ENCODE results near the gene PRELID3B.

PRELID3B gene

DNA sequence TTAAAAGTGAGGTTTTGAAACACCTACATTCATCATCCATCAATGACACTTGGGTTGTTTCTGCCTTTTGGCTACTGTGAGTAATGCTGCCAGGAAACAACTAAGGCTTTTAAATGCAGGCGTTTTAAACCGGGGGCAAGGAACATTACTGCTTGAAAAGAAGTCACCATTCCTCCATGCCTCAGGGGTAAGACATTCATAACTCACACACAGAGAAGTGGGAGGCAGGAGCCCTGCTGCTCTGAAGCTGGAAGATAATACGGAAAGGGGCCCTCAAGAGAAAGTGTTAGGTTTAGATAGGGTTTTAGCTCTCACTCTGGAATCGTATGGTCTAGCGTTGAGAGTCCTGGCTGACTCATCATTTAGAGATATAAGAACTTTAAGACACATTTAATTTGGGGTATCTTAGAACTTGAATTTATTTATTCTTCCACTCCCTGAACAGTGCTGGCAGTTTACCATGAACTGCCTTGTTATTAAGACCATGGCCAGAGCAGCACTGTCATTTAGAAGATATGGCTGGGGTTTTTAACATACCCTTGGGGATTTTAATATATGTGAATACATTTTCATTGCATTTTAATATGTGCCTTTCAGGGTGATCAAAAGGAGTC lies 21.5 kb downstream of the PRELID3B start:
- TF ChIP-seq, protein P1, sequence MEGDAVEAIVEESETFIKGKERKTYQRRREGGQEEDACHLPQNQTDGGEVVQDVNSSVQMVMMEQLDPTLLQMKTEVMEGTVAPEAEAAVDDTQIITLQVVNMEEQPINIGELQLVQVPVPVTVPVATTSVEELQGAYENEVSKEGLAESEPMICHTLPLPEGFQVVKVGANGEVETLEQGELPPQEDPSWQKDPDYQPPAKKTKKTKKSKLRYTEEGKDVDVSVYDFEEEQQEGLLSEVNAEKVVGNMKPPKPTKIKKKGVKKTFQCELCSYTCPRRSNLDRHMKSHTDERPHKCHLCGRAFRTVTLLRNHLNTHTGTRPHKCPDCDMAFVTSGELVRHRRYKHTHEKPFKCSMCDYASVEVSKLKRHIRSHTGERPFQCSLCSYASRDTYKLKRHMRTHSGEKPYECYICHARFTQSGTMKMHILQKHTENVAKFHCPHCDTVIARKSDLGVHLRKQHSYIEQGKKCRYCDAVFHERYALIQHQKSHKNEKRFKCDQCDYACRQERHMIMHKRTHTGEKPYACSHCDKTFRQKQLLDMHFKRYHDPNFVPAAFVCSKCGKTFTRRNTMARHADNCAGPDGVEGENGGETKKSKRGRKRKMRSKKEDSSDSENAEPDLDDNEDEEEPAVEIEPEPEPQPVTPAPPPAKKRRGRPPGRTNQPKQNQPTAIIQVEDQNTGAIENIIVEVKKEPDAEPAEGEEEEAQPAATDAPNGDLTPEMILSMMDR (IDR thresholded peaks at IDR 0.05; ENCODE audit: control extremely low read depth, extremely low read depth, low read depth, missing control alignments), result no peak
- ChIA-PET POLR2A (interaction anchor here (0.6 kb wide), 1 partner anchor 13 kb away, joined by 3 read pairs; no protein-coding TSS in a partner anchor), CTCF (interaction anchor here (1.0 to 2.3 kb wide), 2 partner anchors 8 to 13 kb away, joined by 3 to 5 read pairs; no protein-coding TSS in a partner anchor)
- no peak for DNase-seq (ENCODE audit: extremely low spot score)

DNA sequence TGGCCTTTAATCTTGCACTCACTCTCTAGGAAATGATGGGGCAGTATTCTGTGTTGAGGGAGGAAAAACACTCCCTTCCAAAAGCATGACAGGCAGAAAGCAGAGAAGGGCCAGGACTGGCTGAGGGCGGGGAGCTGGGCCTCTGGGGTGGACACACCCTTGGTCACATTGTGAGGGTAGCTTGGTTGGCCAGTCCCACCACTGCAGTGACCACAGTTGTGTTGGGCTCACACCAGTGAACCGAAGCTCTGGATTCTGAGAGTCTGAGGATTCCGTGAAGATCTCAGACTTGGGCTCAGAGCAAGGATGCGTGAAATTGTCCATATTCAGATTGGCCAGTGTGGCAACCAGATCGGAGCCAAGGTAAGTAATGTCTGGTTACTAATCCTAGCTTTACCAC lies 23.4 kb downstream of the PRELID3B start, which contains the start of gene TUBB1:
Gene TUBB1, plus strand, starts transcription at position 213 of the 400 bp plus-strand sequence. Its CDS starts 94 bp downstream, at position 307.
- TF ChIP-seq, protein P1 (IDR thresholded peaks at IDR 0.05; ENCODE audit: control extremely low read depth, extremely low read depth, low read depth, missing control alignments), result no peak
- no peak for DNase-seq (ENCODE audit: extremely low spot score)
- POLR2A ChIA-PET, result no interaction called here
- CTCF ChIA-PET, result interaction anchor here (1.6 to 3.5 kb wide), 3 partner anchors 8 to 13 kb away, joined by 4 to 10 read pairs (median 9); partner anchors contain the start of gene ATP5F1E

DNA sequence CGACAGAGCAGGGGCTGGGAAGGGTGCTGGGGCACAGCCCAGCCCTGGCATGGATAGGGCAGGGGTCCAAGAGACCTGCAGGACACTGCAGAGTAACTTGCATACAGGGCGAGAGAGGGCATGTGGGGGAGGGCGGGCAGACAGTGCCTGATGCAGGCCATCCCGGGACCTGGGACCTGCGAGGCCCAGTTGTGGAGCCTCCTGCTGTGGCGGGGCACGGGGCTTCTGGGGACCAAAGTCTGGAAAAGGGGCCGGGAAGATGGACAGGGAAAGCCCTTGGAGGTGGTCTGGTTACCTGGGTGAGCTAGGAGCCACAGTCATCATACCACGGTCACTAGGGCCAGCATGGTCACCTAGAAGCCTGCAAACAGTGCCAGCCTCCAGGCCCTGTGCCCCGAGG lies 23.8 kb downstream of the PRELID3B start:
- ChIA-PET CTCF (interaction anchor here (1.6 to 3.5 kb wide), 3 partner anchors 9 to 13 kb away, joined by 4 to 10 read pairs (median 9); partner anchors contain the start of gene ATP5F1E), POLR2A (no interaction called here)
- TF ChIP-seq, protein P1 (IDR thresholded peaks at IDR 0.05; ENCODE audit: control extremely low read depth, extremely low read depth, low read depth, missing control alignments), result no peak
- DNase-seq (ENCODE audit: extremely low spot score), result no peak

DNA sequence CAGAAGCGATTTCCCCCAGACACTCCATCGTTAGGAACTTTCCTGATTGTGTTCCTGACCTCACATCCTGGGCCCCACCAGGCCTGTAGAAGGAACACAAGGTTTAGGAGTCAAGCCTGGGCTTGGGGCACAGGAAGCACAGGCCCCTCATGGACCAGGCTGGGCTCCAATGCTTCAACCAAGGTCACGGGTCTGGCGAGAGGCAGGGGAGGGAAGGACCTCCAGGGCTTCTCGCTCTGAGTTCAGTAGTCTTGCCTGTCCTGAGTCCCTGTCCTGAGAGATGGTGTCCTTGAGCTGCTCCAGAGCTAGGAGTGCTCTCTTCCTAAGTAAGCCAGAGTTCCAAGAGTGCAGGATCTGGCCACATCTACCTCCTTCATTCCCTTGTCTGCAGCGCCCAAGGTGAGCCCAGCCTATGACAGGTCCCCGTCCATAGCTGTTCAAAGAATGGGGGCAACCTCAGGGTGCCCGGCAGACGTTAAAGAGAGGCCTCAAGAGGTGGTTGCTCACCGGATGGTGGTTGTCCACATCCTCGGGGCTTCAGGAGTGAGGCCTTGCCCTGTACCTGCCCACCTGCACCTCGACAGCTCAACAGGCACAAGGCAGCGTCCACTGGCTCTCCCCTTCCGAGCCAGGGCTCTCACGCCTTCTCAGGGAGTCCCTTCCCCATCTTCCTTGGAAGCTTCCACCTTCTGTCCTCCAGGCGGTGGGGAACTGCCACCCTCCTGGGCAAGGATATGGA lies 24.9 kb downstream of the PRELID3B start:
- DNase-seq (ENCODE audit: extremely low spot score), result no peak
- CTCF ChIA-PET, result interaction anchor here (1.3 to 3.5 kb wide), 3 partner anchors 9 to 16 kb away, joined by 4 to 10 read pairs (median 9); partner anchors contain the start of gene ATP5F1E
- POLR2A ChIA-PET, result interaction anchor here (1.0 to 1.9 kb wide), 3 partner anchors 10 to 128 kb away, joined by 3 to 8 read pairs (median 4); partner anchors contain the start of gene ATP5F1E
- TF ChIP-seq, protein P1 (IDR thresholded peaks at IDR 0.05; ENCODE audit: control extremely low read depth, extremely low read depth, low read depth, missing control alignments), result no peak

DNA sequence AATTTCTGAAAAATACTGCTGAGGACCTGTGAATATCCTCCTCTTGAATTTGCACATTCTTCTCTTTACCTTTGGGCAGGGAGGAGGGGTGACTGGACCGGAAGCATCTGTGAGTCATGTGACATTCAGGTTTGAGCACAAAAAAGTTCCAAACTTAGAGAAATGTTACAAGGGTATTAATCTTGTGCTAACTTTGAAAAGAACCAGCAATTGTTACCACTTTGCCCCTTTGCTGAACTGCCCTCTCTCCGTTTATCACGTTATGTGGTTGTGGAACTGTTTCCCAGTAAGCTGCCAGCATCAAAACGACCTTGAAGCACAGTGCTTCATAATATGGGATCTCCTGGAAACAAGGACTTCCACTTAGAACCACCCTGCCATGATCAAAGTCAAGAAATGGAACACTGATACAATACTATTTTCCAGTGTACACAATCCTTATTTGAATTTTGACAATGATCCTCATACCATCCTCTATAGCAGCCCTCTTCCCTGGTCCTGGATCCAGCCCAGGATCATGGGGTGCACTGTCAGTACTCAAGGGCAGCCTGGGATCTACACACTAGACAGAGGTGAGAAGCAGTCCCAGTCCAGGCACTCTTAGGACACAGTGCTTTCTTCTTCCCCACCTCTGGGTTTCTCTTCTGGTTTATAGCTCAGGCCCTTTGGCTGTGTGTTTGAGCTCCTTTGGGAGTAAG lies 25.6 kb downstream of the PRELID3B start:
- TF ChIP-seq, protein P1 (IDR thresholded peaks at IDR 0.05; ENCODE audit: control extremely low read depth, extremely low read depth, low read depth, missing control alignments), result no peak
- POLR2A ChIA-PET, result interaction anchor here (1.0 to 1.9 kb wide), 3 partner anchors 9 to 128 kb away, joined by 3 to 8 read pairs (median 4); partner anchors contain the start of gene ATP5F1E
- DNase-seq (ENCODE audit: extremely low spot score), result no peak
- CTCF ChIA-PET, result interaction anchor here (1.3 to 3.5 kb wide), 4 partner anchors 8 to 17 kb away, joined by 4 to 10 read pairs (median 7); partner anchors contain the start of gene ATP5F1E
